Brain microvascular endothelial cell (primary cell): ENCODE measurements around the gene CREB5.

Experiments used
- DNase-seq: peaks from one replicate; pipeline ENCODE4 v3.0.0-alpha.2; 2020
- H3K27ac ChIP-seq: fragments of 250-450 bp; sonication (Bioruptor Pico); 2 replicates; pipeline ENCODE4 v1.5.1; 2020; ENCODE audit warnings: mild to moderate bottlenecking, moderate library complexity
- H3K27me3 ChIP-seq: fragments of 250-450 bp; sonication (Bioruptor Pico); replicated peaks from 2 replicates; pipeline ENCODE4 v1.5.1; 2020; ENCODE audit warnings: mild to moderate bottlenecking
- H3K36me3 ChIP-seq: fragments of 250-450 bp; sonication (Bioruptor Pico); replicated peaks from 2 replicates; pipeline ENCODE4 v1.5.1; 2020; ENCODE audit warnings: mild to moderate bottlenecking
- H3K4me3 ChIP-seq: 2 replicates; pipeline ENCODE4 v1.5.1; 2011; ENCODE audit warnings: low read depth, mild to moderate bottlenecking, control low read depth, low read length, moderate library complexity
- CTCF ChIP-seq: IDR thresholded peaks from 2 replicates; pipeline ENCODE4 v1.5.1; 2011; ENCODE audit warnings: low read depth, mild to moderate bottlenecking, moderate library complexity, low read length, control low read depth, inconsistent platforms; ENCODE audit errors: missing control alignments
- in situ Hi-C: cut with HindIII; loops from 2 replicates; pipeline ENCODE4 v1.10.0; 2017; ENCODE audit warnings: low sequenced_read_pairs, low pct_ligation_motif_present

The CREB5 gene

GRCh38 chr7:28678431-28678965 is 266.2 kb downstream of the CREB5 start:
- Histone ChIP-seq H3K27me3 (no peaks in the 10 kb centered on the region), H3K36me3 (no peaks in the 10 kb centered on the region), H3K4me3 (no peak overlapping the region), H3K27ac (no peak overlapping the region)
- in situ Hi-C loops, result no loop called here
- TF ChIP-seq CTCF, result no peak
- no peak for DNase-seq

GRCh38 chr7:28681693-28682310 is 269.5 kb downstream of the CREB5 start:
- DNase-seq, result no peak
- in situ Hi-C loops, result no loop called here
- Histone ChIP-seq H3K4me3 (no peak overlapping the region), H3K27me3 (no peaks in the 10 kb centered on the region), H3K36me3 (no peaks in the 10 kb centered on the region), H3K27ac (no peak overlapping the region)
- no peak for TF ChIP-seq CTCF

GRCh38 chr7:28682801-28683200 is 270.5 kb downstream of the CREB5 start:
- in situ Hi-C loops, result no loop called here
- no peak overlapping the region for H3K4me3 ChIP-seq
- no peak for TF ChIP-seq CTCF
- no peaks in the 10 kb centered on the region for H3K27me3 ChIP-seq
- no peak overlapping the region for H3K27ac ChIP-seq
- H3K36me3 ChIP-seq, result no peaks in the 10 kb centered on the region
- no peak for DNase-seq

- no peak overlapping the region for H3K27ac ChIP-seq
- no peak for DNase-seq
- in situ Hi-C loops, result no loop called here
- H3K4me3 ChIP-seq, result no peak overlapping the region
- no peaks in the 10 kb centered on the region for H3K36me3 ChIP-seq
- TF ChIP-seq CTCF, result no peak
- no peaks in the 10 kb centered on the region for H3K27me3 ChIP-seq
These were observed 272.4 kb downstream of the CREB5 start for GRCh38 chr7:28684650-28685241.

- DNase-seq, result no peak
- H3K27me3 ChIP-seq, result no peaks in the 10 kb centered on the region
- H3K27ac ChIP-seq, result peak overlapping the region; percentile 87
- in situ Hi-C loops, result no loop called here
- no peak for TF ChIP-seq CTCF
- no peaks in the 10 kb centered on the region for H3K36me3 ChIP-seq
- no peak overlapping the region for H3K4me3 ChIP-seq
These were observed 272.9 kb downstream of the CREB5 start for GRCh38 chr7:28685242-28685643.
